Keratinocyte (primary cell): ENCODE results near the gene NXT1.

Source experiments
- CTCF ChIP-seq, 3 experiments: IDR thresholded peaks in 1 of 3; conservative IDR thresholded peaks in 1 of 3; optimal IDR thresholded peaks in 1 of 3; 2 replicates in 2 of 3; 3 replicates in 1 of 3; pipeline versions ENCODE3 to v1.5.1; 2011; ENCODE audit warnings: low read length in 3 of 3, mild to moderate bottlenecking in 3 of 3, moderate library complexity in 2 of 3, control low read depth in 1 of 3, inconsistent platforms in 1 of 3; ENCODE audit not compliant: insufficient read depth in 2 of 3; ENCODE audit errors: extremely low read depth in 1 of 3
- EZH2 ChIP-seq: IDR thresholded peaks from one replicate; pipeline ENCODE4 v1.6.1; 2012; ENCODE audit warnings: inconsistent platforms, mild to moderate bottlenecking, low read length, moderate library complexity

GRCh38 chr20:23361119-23361475 lies 10.5 kb downstream of the NXT1 start:
- no peak for TF ChIP-seq CTCF (optimal IDR thresholded peaks at IDR 0.05 in 1 of 3, IDR thresholded peaks at IDR 0.05 in 1 of 3, conservative IDR thresholded peaks at IDR 0.05 in 1 of 3; ENCODE audit: extremely low read depth in 1 of 3, insufficient read depth in 2 of 3, low read length in 3 of 3)
- no peak for TF ChIP-seq EZH2
